ENCODE measurements around the gene PRKCSH. TPM values are rescaled to one million over a fixed set of nuclear protein-coding genes. Genes with fewer than 3 reads are reported as not detected.

The PRKCSH gene
- total and polyA plus RNA-seq, 10 of the 15 experiments (the other 5 are each of a cell fraction or from before 2014, with no cell fraction given) = 1.1 to 280 (median 44.1) TPM

GRCh38 chr19:11486661-11487503, 51.4 kb downstream of the PRKCSH start:
- Histone ChIP-seq H3K79me2 (ENCODE audit: control insufficient read depth, insufficient read depth, low read length) (no peaks in the 10 kb centered on the region), H3K4me3 (no peak overlapping the region), H3K4me1 (ENCODE audit: control insufficient read depth, insufficient read depth, low read length) (peaks cover 12% of the 10 kb centered on the region), H3K27me3 (replicated peaks in 1 of 2; ENCODE audit: control insufficient read depth in 2 of 2, insufficient read depth in 2 of 2, low read length in 1 of 2) (no peaks in the 10 kb centered on the region; a peak in 1 of 4 replicates), H4K20me1 (ENCODE audit: control insufficient read depth, insufficient read depth) (no peaks in the 10 kb centered on the region), H3K27ac (ENCODE audit: control insufficient read depth, insufficient read depth) (no peak overlapping the region), H2AFZ (ENCODE audit: control insufficient read depth, low read depth, low read length) (no peak overlapping the region), H3K36me3 (ENCODE audit: control insufficient read depth in 2 of 2, insufficient read depth in 2 of 2, low read length in 1 of 2) (peaks cover 0 to 3% of the 10 kb centered on the region in 2 experiments; a peak in 2 of 4 replicates), H3K9me3 (replicated peaks; ENCODE audit: control insufficient read depth, insufficient read depth, low read length) (no peaks in the 10 kb centered on the region; the same call in 2 of the 3 replicates), H3K4me2 (ENCODE audit: control insufficient read depth, insufficient read depth) (no peak overlapping the region), H3K9ac (ENCODE audit: control insufficient read depth, insufficient read depth, low read length) (no peak overlapping the region)
- in situ Hi-C loops (cut with MboI) (no loop called here), intact Hi-C loops (cut with micrococcal nuclease; ENCODE audit: unreplicated experiment) (no loop called here)
- ATAC-seq (no peak), DNase-seq (ENCODE audit: low read depth, low spot score) (no peak), FAIRE-seq (no peak)
- WGBS (ENCODE audit: insufficient coverage, insufficient replicate concordance, low lambda C conversion rate, missing lambda C conversion rate) = 90% methylated on average over 42 of the region's 45 CpGs
- POLR2A ChIA-PET = no interaction called here
- RAD21 ChIA-PET (ENCODE audit: unreplicated experiment) = no interaction called here
- CTCF ChIA-PET = interaction anchor here (0.8 to 1.6 kb wide), 2 partner anchors 9 to 106 kb away, joined by 3 to 5 read pairs; no protein-coding TSS in a partner anchor
- BruUV-seq (replicated peaks) = no TSS peak
- SMC1A ChIA-PET (ENCODE audit: uncharacterized antibody, unreplicated experiment) = no interaction called here
- TF ChIP-seq HSF1 (IDR thresholded peaks at IDR 0.05; ENCODE audit: low read depth, low read length) (no peak), POLR2A (IDR thresholded peaks at IDR 0.05; ENCODE audit: low read depth, low read length) (no peak), POLR2AphosphoS5 (IDR thresholded peaks at IDR 0.05; ENCODE audit: low read length) (no peak), ZBED1 (IDR thresholded peaks at IDR 0.05; ENCODE audit: borderline replicate concordance) (no peak), ZZZ3 (IDR thresholded peaks at IDR 0.05; ENCODE audit: control insufficient read depth, insufficient read length, low read depth) (no peak), POU2F2 (IDR thresholded peaks at IDR 0.05; ENCODE audit: borderline replicate concordance, low read depth, low read length) (no peak), CTCF (IDR thresholded peaks at IDR 0.05 in 2 of 3, conservative IDR thresholded peaks at IDR 0.05 in 1 of 3; ENCODE audit: control insufficient read depth in 2 of 3, extremely low read depth in 1 of 3, insufficient read depth in 1 of 3, low read depth in 3 of 3, low read length in 3 of 3) (no peak), NFYB (IDR thresholded peaks at IDR 0.05; ENCODE audit: insufficient read depth, low read depth, low read length) (no peak), FOS (IDR thresholded peaks at IDR 0.05; ENCODE audit: borderline replicate concordance, extremely low read depth, insufficient read length) (no peak), ETV6 (conservative IDR thresholded peaks at IDR 0.05 in 1 of 2, IDR thresholded peaks at IDR 0.05 in 1 of 2; ENCODE audit: borderline replicate concordance in 1 of 2, low read depth in 1 of 2) (no peak), ZNF217 (IDR thresholded peaks at IDR 0.05) (no peak), USF2 (IDR thresholded peaks at IDR 0.05; ENCODE audit: borderline replicate concordance, low read depth, low read length) (no peak), BMI1 (IDR thresholded peaks at IDR 0.05; ENCODE audit: borderline replicate concordance) (no peak), MTA3 (IDR thresholded peaks at IDR 0.05; ENCODE audit: borderline replicate concordance, low read length) (no peak)
- TF ChIP-seq, protein P1, sequence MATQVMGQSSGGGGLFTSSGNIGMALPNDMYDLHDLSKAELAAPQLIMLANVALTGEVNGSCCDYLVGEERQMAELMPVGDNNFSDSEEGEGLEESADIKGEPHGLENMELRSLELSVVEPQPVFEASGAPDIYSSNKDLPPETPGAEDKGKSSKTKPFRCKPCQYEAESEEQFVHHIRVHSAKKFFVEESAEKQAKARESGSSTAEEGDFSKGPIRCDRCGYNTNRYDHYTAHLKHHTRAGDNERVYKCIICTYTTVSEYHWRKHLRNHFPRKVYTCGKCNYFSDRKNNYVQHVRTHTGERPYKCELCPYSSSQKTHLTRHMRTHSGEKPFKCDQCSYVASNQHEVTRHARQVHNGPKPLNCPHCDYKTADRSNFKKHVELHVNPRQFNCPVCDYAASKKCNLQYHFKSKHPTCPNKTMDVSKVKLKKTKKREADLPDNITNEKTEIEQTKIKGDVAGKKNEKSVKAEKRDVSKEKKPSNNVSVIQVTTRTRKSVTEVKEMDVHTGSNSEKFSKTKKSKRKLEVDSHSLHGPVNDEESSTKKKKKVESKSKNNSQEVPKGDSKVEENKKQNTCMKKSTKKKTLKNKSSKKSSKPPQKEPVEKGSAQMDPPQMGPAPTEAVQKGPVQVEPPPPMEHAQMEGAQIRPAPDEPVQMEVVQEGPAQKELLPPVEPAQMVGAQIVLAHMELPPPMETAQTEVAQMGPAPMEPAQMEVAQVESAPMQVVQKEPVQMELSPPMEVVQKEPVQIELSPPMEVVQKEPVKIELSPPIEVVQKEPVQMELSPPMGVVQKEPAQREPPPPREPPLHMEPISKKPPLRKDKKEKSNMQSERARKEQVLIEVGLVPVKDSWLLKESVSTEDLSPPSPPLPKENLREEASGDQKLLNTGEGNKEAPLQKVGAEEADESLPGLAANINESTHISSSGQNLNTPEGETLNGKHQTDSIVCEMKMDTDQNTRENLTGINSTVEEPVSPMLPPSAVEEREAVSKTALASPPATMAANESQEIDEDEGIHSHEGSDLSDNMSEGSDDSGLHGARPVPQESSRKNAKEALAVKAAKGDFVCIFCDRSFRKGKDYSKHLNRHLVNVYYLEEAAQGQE (IDR thresholded peaks at IDR 0.05; ENCODE audit: low read depth, low read length) = no peak

Measured in GM12878 (cell line).